ENCODE results near the gene SPTLC1. TPM values are rescaled to one million over a fixed set of nuclear protein-coding genes. Genes with fewer than 3 reads are reported as not detected.
"Not testable (repeated sequence)": the region's sequence is repeated elsewhere in the genome, so short reads cannot be mapped to it uniquely, and the experiment has no call there.

The SPTLC1 gene
- total and polyA plus RNA-seq, 10 of the 15 experiments (the other 5 are each of a cell fraction or from before 2014, with no cell fraction given), result 38.0 to 68.7 (median 52.8) TPM

- BruUV-seq (replicated peaks), result no TSS peak
- no peaks in the 10 kb centered on the region for H3K79me2 ChIP-seq (ENCODE audit: control insufficient read depth, insufficient read depth, low read length)
- SMC1A ChIA-PET (ENCODE audit: uncharacterized antibody, unreplicated experiment), result no interaction called here
- 78% methylated on average over 31 of the region's 31 CpGs for WGBS (ENCODE audit: insufficient coverage, insufficient replicate concordance, low lambda C conversion rate, missing lambda C conversion rate)
- ATAC-seq, result no peak
- no peaks in the 10 kb centered on the region for H3K9me3 ChIP-seq (replicated peaks; ENCODE audit: control insufficient read depth, insufficient read depth, low read length)
- RAD21 ChIA-PET (ENCODE audit: unreplicated experiment), result no interaction called here
- H3K36me3 ChIP-seq (ENCODE audit: control insufficient read depth in 2 of 2, insufficient read depth in 2 of 2, low read length in 1 of 2), result no peaks in the 10 kb centered on the region
- no peak overlapping the region for H3K9ac ChIP-seq (ENCODE audit: control insufficient read depth, insufficient read depth, low read length)
- H3K4me1 ChIP-seq (ENCODE audit: control insufficient read depth, insufficient read depth, low read length), result no peaks in the 10 kb centered on the region
- no peak for FAIRE-seq
- POLR2A ChIA-PET, result no interaction called here
- no peak overlapping the region for H3K4me2 ChIP-seq (ENCODE audit: control insufficient read depth, insufficient read depth)
- CTCF ChIA-PET, result no interaction called here
- no peak for DNase-seq (ENCODE audit: low read depth, low spot score)
- in situ Hi-C loops (cut with MboI) (no loop called here), intact Hi-C loops (cut with micrococcal nuclease; ENCODE audit: unreplicated experiment) (no loop called here)
- no peak for TF ChIP-seq CBFB (IDR thresholded peaks at IDR 0.05; ENCODE audit: low read depth)
- TF ChIP-seq ZNF24 (IDR thresholded peaks at IDR 0.05), result no peak
- TF ChIP-seq SUPT20H (IDR thresholded peaks at IDR 0.05; ENCODE audit: borderline replicate concordance, control insufficient read depth, low read depth, low read length), result no peak
- no peak for TF ChIP-seq RB1 (IDR thresholded peaks at IDR 0.05; ENCODE audit: borderline replicate concordance)
- TF ChIP-seq ZZZ3 (IDR thresholded peaks at IDR 0.05; ENCODE audit: control insufficient read depth, insufficient read length, low read depth), result no peak
- TF ChIP-seq USF2 (IDR thresholded peaks at IDR 0.05; ENCODE audit: borderline replicate concordance, low read depth, low read length), result no peak
- no peak for TF ChIP-seq EZH2 (IDR thresholded peaks at IDR 0.05; ENCODE audit: borderline replicate concordance, control insufficient read depth, low read depth, low read length)
- TF ChIP-seq EP300 (IDR thresholded peaks at IDR 0.05; ENCODE audit: borderline replicate concordance in 1 of 2, control insufficient read depth in 1 of 2, low read depth in 2 of 2, low read length in 2 of 2), result no peak
- TF ChIP-seq CTCF (IDR thresholded peaks at IDR 0.05 in 2 of 3, conservative IDR thresholded peaks at IDR 0.05 in 1 of 3; ENCODE audit: control insufficient read depth in 2 of 3, extremely low read depth in 1 of 3, insufficient read depth in 1 of 3, low read depth in 3 of 3, low read length in 3 of 3), result no peak
- no peak for TF ChIP-seq RAD51 (IDR thresholded peaks at IDR 0.05)
- no peak for TF ChIP-seq NFIC (IDR thresholded peaks at IDR 0.05; ENCODE audit: low read depth, low read length)
- no peak for TF ChIP-seq TBL1XR1 (IDR thresholded peaks at IDR 0.05; ENCODE audit: low read depth, low read length)
- no peak overlapping the region for H3K27ac ChIP-seq (ENCODE audit: control insufficient read depth, insufficient read depth)
- no peak overlapping the region for H3K4me3 ChIP-seq
- H2AFZ ChIP-seq (ENCODE audit: control insufficient read depth, low read depth, low read length), result no peak overlapping the region
- no peaks in the 10 kb centered on the region for H4K20me1 ChIP-seq (ENCODE audit: control insufficient read depth, insufficient read depth)
- H3K27me3 ChIP-seq (replicated peaks in 1 of 2; ENCODE audit: control insufficient read depth in 2 of 2, insufficient read depth in 2 of 2, low read length in 1 of 2), result no peaks in the 10 kb centered on the region; a peak in 1 of 4 replicates
These were observed 111.7 kb downstream of the SPTLC1 start for GRCh38 chr9:92003308-92004044.

GRCh38 chr9:92001948-92002347, 113.3 kb downstream of the SPTLC1 start:
- in situ Hi-C loops (cut with MboI); H3K9ac ChIP-seq (ENCODE audit: control insufficient read depth, insufficient read depth, low read length); BruUV-seq (replicated peaks); H3K4me1 ChIP-seq (ENCODE audit: control insufficient read depth, insufficient read depth, low read length); RAD21 ChIA-PET (ENCODE audit: unreplicated experiment); DNase-seq (ENCODE audit: low read depth, low spot score); FAIRE-seq; H3K4me2 ChIP-seq (ENCODE audit: control insufficient read depth, insufficient read depth); H3K36me3 ChIP-seq (ENCODE audit: control insufficient read depth in 2 of 2, insufficient read depth in 2 of 2, low read length in 1 of 2); H3K4me3 ChIP-seq; ATAC-seq; intact Hi-C loops (cut with micrococcal nuclease; ENCODE audit: unreplicated experiment); H2AFZ ChIP-seq (ENCODE audit: control insufficient read depth, low read depth, low read length); H3K27me3 ChIP-seq (replicated peaks in 1 of 2; ENCODE audit: control insufficient read depth in 2 of 2, insufficient read depth in 2 of 2, low read length in 1 of 2); H3K79me2 ChIP-seq (ENCODE audit: control insufficient read depth, insufficient read depth, low read length); H3K27ac ChIP-seq (ENCODE audit: control insufficient read depth, insufficient read depth); H3K9me3 ChIP-seq (replicated peaks; ENCODE audit: control insufficient read depth, insufficient read depth, low read length); SMC1A ChIA-PET (ENCODE audit: uncharacterized antibody, unreplicated experiment); H4K20me1 ChIP-seq (ENCODE audit: control insufficient read depth, insufficient read depth): not testable (repeated sequence)
- CTCF ChIA-PET, result interaction anchor here (0.6 kb wide), 1 partner anchor 100 kb away, joined by 4 read pairs; no protein-coding TSS in a partner anchor
- 55% methylated on average over 10 of the region's 10 CpGs for WGBS (ENCODE audit: insufficient coverage, insufficient replicate concordance, low lambda C conversion rate, missing lambda C conversion rate)
- POLR2A ChIA-PET, result interaction anchor here (0.6 kb wide), 1 partner anchor 197 kb away, joined by 3 read pairs; no protein-coding TSS in a partner anchor

All from GM12878 (cell line).